Skeletal muscle satellite cell (primary cell): ENCODE results near the gene SH3BP2.
"Not testable (repeated sequence)": the region's sequence is repeated elsewhere in the genome, so short reads cannot be mapped to it uniquely, and the experiment has no call there.

Experiments
- H3K27me3 ChIP-seq: 2 replicates; pipeline ENCODE4 v1.7.0; 2013; ENCODE audit warnings: low read length; ENCODE audit not compliant: control insufficient read depth, insufficient read depth
- H3K36me3 ChIP-seq: 2 replicates; pipeline ENCODE4 v1.7.0; 2013; ENCODE audit warnings: mild to moderate bottlenecking, control low read depth, low read length; ENCODE audit not compliant: insufficient read depth
- H3K4me1 ChIP-seq: 2 replicates; pipeline ENCODE4 v1.7.0; 2013; ENCODE audit warnings: low read length; ENCODE audit not compliant: control insufficient read depth, insufficient read depth
- H3K4me2 ChIP-seq: 2 replicates; pipeline ENCODE4 v1.7.0; 2013; ENCODE audit warnings: mild to moderate bottlenecking, low read length
- H3K4me3 ChIP-seq: 2 replicates; pipeline ENCODE4 v1.7.0; 2013; ENCODE audit warnings: low read length
- H3K9ac ChIP-seq: 2 replicates; pipeline ENCODE4 v1.7.0; 2013; ENCODE audit warnings: mild to moderate bottlenecking, low read depth, low read length, moderate library complexity
- H3K9me3 ChIP-seq: replicated peaks from 2 replicates; pipeline ENCODE4 v1.7.0; 2013; ENCODE audit warnings: mild to moderate bottlenecking, control low read depth, low read length

SH3BP2 gene

GRCh38 chr4:2754848-2755819, 37.8 kb upstream of the SH3BP2 start:
- Histone ChIP-seq H3K36me3 (peaks cover 3% of the 10 kb centered on the region), H3K4me1 (peaks cover 10% of the 10 kb centered on the region), H3K9me3 (no peaks in the 10 kb centered on the region), H3K9ac (peak overlapping the region; percentile 90), H3K4me2 (peak overlapping the region; percentile 87), H3K4me3 (peak overlapping the region; percentile 99), H3K27me3 (no peaks in the 10 kb centered on the region)

- H3K9me3 ChIP-seq: no peaks in the 10 kb centered on the region
- H3K4me2 ChIP-seq: peak within 1 kb of the TSS; percentile 93
- H3K27me3 ChIP-seq: no peaks in the 10 kb centered on the region
- peaks cover 10% of the 10 kb centered on the region for H3K4me1 ChIP-seq
- H3K9ac ChIP-seq: peak within 1 kb of the TSS; percentile 90
- peaks cover 3% of the 10 kb centered on the region for H3K36me3 ChIP-seq
- peak within 1 kb of the TSS; percentile 99 for H3K4me3 ChIP-seq
These were observed 36.8 kb upstream of the SH3BP2 start, which contains the start of gene TNIP2 for GRCh38 chr4:2755821-2756690. Gene TNIP2 (minus strand): TSS chr4:2756336. CDS start chr4:2756289, 47 bp downstream.

DNA sequence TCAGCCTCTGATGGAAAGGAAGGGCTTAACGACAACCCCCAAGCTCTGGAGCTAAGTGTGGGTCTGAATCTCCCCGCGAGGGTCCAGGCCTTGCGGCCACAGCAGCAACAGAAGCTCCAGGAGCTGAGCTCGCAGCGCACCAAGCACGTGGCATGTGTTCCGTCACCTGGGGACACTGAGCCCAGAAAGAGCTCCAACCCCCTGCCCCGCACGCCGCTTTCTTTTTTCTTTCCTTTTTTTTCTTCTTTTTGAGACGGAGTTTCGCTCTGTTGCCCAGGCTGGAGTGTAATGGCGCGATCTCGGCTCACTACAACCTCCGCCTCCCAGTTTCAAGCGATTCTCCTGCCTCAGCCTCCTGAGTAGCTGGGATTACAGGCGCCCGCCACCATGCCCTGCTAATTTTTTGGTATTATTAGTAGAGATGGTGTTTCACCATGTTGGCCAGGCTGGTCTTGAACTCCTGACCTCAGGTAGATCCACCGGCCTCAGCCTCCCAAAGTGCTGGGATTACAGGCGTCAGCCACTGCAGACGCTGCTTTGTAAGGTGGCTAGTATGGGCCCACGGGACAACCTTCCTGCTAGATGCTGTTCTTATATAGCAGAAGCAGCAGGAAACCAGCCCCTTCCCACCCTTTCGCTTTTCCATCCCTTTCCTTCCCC, 36.1 kb upstream of the SH3BP2 start:
- no peaks in the 10 kb centered on the region for H3K9me3 ChIP-seq
- peak overlapping the region; percentile 63 for H3K9ac ChIP-seq
- H3K4me2 ChIP-seq: peak overlapping the region; percentile 93
- peaks cover 3% of the 10 kb centered on the region for H3K36me3 ChIP-seq
- peak overlapping the region; percentile 69 for H3K4me3 ChIP-seq
- peaks cover 10% of the 10 kb centered on the region for H3K4me1 ChIP-seq
- H3K27me3 ChIP-seq: no peaks in the 10 kb centered on the region

- Histone ChIP-seq H3K9me3 (no peaks in the 10 kb centered on the region), H3K9ac (no peak overlapping the region), H3K4me2 (no peak overlapping the region), H3K4me1 (peaks cover 10% of the 10 kb centered on the region), H3K4me3 (no peak overlapping the region), H3K36me3 (peaks cover 2% of the 10 kb centered on the region), H3K27me3 (no peaks in the 10 kb centered on the region)
These were observed 35.5 kb upstream of the SH3BP2 start for GRCh38 chr4:2757426-2757825.

DNA sequence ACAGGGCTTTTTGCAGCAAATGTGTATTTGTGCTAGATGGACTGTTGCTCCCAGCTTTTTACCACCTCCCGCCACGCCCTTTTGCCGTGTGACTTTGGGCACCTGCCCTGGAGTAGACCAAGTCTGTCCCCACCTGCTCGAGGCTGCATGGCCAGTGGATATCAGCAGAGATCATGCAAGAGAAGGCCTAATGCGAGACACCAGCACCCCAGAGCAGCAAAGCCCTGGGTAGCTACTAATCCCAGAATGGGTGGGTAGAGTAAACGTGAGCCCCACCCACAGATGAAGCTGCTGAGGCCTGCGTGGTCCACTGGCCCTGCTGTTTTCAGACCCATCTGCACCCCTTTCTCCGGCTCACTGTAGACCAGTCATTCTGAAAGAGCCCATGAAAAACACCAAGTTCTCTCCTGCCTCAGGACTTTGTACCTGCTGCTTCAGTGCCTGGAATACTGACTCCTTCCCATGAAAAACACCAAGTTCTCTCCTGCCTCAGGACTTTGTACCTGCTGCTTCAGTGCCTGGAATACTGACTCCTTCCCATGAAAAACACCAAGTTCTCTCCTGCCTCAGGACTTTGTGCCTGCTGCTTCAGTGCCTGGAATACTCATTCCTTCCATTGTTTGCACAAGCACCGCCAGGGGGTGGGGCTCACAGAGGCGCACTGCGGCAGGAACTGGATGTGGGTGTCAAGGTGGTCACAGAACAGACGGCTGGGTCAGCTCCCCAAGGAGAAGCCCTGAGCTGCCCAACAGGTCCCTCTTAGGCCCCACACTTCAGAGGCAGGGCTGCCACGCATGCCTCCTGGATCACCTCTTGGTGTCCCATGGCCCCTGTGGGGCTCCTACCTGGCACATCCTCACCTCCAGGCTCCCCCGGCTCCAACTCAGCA, 31.6 kb upstream of the SH3BP2 start:
- H3K9me3 ChIP-seq: no peaks in the 10 kb centered on the region
- H3K4me3 ChIP-seq: no peak overlapping the region
- H3K27me3 ChIP-seq: no peaks in the 10 kb centered on the region
- H3K4me1 ChIP-seq: peaks cover 10% of the 10 kb centered on the region
- H3K9ac ChIP-seq: no peak overlapping the region
- H3K4me2 ChIP-seq: no peak overlapping the region
- no peaks in the 10 kb centered on the region for H3K36me3 ChIP-seq

GRCh38 chr4:2762048-2762447, 30.8 kb upstream of the SH3BP2 start:
- H3K36me3 ChIP-seq: no peaks in the 10 kb centered on the region

GRCh38 chr4:2762486-2763370, 30.2 kb upstream of the SH3BP2 start:
- H3K4me2 ChIP-seq, H3K9me3 ChIP-seq, H3K4me3 ChIP-seq, H3K9ac ChIP-seq, H3K4me1 ChIP-seq, H3K27me3 ChIP-seq, H3K36me3 ChIP-seq: not testable (repeated sequence)

More at GRCh38 chr4:2762048-2762447, 30.8 kb upstream of the SH3BP2 start:
- H3K27me3 ChIP-seq: no peaks in the 10 kb centered on the region
- no peak overlapping the region for H3K9ac ChIP-seq
- H3K4me2 ChIP-seq: no peak overlapping the region
- H3K9me3 ChIP-seq: no peaks in the 10 kb centered on the region
- no peak overlapping the region for H3K4me3 ChIP-seq
- H3K4me1 ChIP-seq: peaks cover 6% of the 10 kb centered on the region

GRCh38 chr4:2763511-2763967, 29.3 kb upstream of the SH3BP2 start:
- Histone ChIP-seq H3K27me3 (no peaks in the 10 kb centered on the region), H3K4me2 (peak overlapping the region; percentile 96), H3K4me3 (peak overlapping the region; percentile 71), H3K9ac (peak overlapping the region; percentile 80), H3K4me1 (peaks cover 6% of the 10 kb centered on the region), H3K36me3 (no peaks in the 10 kb centered on the region), H3K9me3 (no peaks in the 10 kb centered on the region)

GRCh38 chr4:2765832-2766526, 26.9 kb upstream of the SH3BP2 start:
- Histone ChIP-seq H3K36me3 (no peaks in the 10 kb centered on the region), H3K9ac (no peak overlapping the region), H3K4me3 (no peak overlapping the region), H3K4me2 (no peak overlapping the region), H3K9me3 (no peaks in the 10 kb centered on the region), H3K27me3 (no peaks in the 10 kb centered on the region), H3K4me1 (peaks cover 6% of the 10 kb centered on the region)
